ENCODE measurements around the gene GARNL3.
A peak's percentile ranks its signal among the peaks of the same experiment; 100 is the strongest.

Gene GARNL3

DNA sequence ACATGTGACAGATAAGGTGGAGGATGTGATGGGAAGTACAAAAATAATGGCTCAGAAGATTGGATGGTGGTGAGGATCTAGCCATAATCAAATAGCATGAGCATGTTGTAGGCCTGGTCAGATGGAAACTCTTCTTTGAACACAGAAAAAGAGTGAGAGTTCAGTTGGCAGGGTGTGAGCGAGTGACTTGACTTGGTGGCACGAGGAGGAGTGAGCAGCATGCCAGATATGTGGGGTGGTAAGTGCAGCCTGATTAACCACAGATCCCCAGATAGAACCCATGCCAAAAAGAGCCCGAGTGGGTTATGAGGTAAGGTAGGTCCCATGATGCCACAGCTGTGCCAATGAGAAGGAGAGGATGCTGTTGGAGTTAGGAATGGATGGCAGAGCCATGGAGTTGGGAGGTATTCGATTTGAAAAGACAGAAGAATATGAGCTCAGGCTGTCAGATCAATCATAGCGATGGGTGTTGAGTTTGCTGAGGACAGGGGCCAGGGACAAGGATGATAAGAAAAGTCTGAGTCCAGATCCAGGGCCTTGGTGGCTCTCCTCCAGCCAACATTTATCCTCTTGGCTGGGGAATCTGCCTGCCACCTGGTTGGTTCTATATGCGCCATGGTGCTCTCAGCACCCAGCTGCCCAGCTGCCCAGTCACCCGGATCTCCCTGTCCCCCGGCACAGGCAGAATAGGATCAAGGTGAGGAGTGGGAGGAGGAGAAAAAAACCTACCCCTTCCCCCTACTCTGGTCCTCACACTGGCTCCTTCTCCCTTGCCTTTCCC is 16.5 kb downstream of the GARNL3 start:
- DNase-seq: no peak

DNA sequence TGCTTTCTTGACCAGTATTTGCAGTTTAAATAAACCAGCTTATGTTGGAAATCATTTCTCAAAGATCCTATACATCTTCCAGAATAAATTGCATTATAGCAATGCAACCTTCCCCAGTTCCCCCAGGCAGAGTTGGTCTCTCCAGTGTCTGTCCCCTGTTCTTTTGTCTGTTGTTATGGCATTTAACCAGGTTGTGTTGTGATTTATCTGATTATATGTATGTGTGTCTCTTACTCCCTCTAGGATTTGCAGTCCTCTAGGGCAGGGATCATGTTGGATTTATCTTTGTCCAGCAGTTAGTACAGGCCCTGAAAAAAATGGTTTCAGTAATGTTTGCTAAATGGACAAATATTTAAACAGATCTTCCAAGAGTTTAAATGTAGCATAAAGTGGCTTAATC is 17.3 kb downstream of the GARNL3 start:
- DNase-seq: no peak

DNA sequence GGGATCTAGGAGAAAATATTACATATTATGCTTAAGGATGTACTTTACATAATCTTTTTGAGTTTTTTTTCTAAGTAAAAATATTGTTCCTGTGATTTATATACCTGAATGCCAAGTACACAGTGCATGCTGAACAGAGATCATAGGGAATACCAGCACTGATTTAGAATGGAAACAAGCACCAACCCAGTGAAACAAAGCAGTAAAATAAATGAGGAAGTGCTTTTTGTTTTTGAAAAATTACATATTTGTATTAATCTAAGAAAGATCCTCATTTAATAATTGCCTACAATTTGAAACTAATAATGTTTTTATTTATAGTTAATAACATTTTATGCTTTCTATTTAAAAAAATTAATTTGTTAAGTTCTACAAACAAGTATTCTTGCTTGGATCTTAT is 18.0 kb downstream of the GARNL3 start:
- DNase-seq: no peak

DNA sequence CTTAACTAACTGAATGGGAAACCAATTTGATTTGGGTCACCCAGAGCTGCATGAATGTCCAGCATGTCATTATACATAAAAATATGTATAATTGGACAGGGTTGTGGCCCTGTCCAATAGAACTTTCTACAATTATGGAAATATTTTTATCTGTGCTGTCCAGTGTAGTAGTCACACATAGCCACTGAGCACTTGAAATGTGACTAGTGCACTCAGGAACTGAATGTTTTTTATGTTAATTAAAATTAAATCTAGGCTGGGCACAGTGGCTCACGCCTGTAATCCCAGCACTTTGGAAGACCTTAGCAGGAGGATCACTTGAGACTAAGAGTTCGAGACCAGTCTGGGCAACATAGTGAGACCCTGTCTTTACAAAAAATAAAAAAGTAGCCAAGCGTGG is 18.6 kb downstream of the GARNL3 start:
- DNase-seq: no peak

DNA sequence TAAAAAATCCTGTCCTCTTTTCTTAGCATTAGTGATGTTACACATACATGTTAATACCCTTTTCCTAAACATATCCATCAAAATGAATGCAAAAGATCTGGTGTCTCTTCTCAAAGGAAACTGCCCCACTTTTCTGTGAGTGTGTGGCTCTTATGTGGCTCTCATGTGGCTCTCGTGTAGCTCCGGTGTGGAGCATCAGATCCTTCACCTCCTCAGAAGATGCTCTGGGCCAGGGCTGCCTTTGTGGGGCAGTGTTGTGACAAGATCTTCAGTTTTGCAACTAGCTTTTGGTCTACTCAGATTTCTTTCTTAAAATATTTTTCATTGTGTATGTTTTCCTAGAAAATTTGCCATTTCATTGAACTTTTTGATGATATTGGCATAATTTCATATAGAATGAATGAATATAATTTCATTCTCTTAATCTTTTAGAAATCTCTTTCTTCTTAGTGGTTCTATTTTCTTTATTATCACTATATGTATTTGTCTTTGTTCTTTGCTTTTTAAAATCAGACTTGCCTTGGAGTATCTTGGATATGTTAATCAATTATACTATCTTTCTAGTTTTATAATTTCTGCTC is 19.4 kb downstream of the GARNL3 start:
- DNase-seq: no peak

DNA sequence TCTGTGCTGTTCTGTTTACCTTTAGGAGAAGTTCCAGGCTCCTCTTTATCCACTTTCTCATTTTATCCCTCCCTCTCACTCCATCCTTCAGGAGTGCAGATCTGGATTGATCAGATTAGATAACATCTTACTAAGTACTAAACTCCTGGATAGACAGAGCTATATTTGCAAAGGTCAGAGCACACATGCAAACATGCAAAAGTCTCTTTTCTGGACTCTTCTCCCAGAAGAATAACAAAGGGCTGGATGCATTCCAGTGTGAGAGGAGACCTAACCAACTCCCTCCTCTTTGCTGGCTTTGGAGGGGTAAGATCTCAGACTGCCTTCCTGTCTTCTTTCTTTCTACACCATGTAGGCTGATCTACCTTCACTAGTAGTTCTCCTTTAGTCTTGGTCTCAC is 21.4 kb downstream of the GARNL3 start:
- no peak for DNase-seq

DNA sequence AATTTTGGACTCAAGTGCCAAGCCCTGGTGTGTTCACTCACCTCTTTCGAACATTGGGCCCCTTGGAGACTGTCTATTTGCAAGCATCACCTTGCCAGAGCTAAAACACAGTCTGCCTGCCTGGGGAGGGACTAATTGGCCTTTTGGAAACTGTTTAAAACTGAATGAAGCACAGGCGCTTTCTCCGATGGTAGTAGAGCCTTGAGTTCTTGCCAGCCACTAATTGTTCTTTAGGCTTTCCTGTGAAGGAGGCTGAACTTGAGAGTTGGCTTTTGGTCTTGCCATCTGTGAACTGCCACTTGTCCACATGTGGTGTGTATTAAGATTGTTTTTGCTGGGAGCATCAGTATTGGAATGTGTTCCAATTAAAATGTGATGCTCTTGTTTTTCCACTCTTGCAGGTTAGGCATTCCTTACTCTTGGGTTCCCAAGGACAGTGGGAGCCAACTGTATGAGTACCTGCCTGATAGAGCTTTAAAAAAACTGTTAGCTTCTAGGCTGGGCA is 26.0 kb downstream of the GARNL3 start:
- DNase-seq: no peak

DNA sequence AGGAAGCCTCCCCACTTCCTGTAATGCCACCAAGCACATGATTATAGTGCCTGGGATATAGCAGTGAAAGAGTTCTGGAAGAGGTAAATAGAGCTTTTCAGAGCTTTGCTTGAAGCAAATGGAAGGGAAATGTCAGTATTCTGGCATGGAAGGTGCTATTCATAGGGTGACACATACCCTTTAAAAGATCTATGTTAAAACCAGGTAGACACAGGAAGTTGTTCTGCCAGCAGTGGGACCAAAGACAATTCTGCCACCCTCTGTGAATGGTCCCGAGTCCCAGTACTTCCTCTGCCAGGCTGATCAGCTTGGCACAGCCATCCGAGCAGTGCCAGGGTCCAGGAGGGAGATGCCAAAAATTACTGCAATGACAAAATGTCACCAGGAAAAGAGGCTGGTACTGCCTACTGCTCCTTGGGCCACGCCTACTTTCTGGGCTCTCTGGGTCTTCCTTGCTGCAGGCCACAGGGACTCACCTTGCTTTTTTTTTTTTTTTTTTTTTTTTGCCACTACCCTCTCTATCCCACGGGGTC is 26.7 kb downstream of the GARNL3 start:
- no peak for DNase-seq

DNA sequence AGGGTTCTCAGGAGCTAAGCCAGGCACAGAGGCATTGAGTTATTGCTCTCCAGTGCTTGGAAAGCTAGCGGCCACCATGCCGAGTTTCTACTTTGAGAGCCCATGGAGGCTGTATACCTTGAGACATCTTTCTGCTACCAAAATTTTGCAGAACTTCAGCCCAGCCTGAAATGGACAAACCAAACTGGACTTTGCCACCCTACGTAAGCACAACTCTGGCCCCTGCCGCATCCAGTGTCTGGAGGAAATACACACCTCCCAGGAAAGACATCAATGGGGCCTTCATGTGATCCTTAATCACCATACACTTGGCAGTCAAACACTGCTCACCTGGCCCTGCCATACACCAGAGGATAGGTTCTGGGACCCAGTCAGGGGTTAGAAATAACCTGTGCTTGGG is 27.8 kb downstream of the GARNL3 start:
- DNase-seq: no peak

DNA sequence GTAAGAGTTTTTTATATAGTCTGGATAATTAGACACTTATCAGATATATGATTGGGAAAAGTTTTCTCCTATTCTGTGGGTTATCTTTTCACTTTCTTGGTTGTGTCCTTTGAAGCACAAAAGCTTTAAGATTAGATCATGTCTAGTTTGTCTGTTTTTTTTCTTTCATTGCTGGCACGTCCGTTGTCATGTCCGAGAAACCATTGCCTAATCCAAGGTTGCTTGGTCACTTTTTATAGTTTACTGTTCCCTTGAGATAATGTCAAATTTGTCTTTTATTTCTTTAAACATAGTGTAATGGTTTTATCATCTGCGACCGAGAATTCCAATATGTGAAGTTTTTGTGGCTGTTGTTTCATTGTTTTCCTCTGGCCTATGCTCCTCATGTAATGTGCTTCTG is 28.8 kb downstream of the GARNL3 start:
- DNase-seq: no peak

DNA sequence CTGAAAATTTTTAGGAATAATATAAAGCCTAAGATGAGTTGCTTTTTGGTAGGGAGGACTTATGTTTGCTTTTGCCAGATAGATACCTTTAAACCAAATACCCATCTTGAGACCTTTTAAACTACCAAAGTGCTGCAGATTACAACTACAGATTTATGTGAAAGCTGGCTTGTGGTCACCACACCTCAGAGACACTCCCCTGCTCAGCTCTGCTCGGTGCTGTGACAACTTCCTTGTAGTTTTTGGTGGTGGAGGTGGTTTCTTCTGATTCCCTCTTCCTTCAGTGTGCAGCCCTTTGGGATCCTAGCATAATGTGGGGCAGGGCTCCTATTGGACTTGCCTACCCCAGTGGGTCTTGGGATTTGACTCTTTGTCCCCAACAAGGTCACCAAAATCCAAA is 29.2 kb downstream of the GARNL3 start:
- DNase-seq: no peak

DNA sequence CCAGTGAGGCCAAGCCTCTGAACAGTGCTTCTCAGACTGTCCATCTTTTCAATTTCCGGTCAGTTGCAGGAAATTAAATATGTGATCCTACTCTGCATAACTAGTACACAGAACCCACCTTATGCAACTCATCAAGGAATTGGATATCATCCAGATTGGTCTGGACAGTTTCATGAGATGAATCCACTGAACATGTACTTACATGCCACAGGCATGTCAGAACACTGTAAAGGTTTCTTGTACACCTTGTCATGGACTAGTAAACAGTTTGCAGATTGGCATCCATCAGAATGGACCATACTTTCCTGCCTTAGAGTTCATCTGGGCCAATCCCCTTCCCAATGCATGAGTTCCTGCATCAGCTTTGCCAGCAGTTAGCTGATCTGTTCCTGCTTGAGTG is 30.4 kb downstream of the GARNL3 start:
- no peak for DNase-seq

DNA sequence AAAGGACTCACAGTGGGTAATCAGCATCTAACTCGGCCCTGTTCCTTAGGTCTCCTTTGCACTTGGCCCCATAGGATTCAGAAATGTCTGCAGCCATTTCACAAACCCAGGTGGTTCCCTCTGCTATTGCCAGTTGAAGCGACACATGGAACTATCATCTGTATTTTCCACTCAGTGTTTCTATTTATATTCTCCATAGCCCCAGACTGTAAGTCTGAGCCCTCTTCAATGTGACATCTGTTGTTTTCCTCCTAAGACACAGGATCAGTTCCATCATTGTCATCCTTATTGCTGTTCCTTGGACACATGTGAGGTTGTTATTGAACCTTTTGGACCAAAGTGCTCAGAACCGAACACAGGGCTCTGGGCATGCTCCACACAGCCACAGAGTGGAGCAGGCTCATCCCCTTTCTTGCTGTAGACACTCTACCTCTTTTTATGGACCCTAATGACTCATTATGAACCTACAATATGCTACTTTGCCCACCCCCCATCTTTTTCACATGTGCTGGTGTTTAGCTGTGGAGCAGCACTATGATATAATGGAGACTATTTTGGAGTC is 36.4 kb downstream of the GARNL3 start:
- no peak for DNase-seq

DNA sequence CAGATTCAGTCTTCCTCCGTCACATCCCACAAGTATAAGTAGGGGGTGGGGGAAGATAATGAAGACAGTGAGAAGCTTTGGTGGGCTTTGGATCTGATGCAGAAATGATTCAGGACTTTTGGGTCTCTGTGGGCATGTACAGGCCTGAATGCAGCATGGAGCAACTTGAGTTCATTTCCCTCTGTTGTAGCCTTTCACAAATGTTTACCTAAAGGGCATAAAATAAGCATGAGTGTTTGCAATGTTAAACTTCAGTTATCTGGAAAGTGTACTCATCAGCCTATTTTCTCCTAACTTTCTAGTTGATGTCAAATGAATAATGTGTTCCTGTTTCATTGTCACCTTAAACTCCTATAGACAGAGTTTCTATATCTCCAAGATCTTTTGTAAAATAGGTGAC is 39.3 kb downstream of the GARNL3 start:
- peak; percentile 38 for DNase-seq

DNA sequence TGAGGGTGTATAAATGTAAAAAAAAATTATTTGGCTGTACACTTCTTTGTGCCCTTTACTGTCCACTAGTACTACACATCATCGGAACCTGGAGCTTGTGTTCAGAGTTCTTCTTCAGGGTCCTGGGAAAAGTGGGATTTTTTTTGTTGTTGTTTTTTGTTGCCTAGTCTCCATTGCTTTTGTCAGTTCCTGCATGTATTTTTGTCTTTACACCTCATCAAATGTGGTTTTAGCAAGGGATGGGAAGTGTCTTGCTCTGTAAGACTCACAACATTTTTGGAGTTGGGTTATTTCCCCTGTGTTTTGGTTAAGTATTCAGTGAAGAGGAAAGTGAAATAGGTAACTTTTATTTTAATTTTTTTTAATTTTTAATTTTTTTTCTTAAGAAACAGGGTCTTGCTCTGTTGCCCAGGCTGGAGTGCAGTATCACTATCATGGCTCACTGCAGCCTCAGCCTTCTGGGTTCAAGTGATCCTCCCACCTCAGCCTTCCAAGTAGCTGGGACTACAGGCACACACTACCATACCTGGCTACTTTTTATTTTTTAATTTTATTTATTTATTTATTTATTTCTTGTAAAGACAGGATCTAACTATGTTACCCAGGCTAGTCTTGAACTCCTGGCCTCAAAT is 40.7 kb downstream of the GARNL3 start:
- DNase-seq: no peak

DNA sequence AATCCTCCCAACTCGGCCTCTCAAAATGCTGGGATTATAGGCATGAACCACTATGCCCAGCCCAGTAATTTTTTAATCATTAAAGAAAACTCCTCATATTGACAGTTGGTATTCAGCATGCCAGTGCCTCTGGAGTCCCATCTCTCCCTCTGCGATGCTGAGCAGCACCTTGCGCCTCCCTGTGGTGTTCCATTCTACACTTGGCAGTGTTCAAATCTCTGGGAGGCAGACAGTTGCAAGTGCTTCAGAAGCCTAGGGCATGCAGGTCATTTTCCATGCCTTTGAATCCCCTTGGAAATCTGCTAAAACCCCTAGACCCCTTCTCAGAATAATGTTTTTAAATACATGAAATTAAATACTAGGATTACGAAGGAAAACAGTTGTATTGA is 41.3 kb downstream of the GARNL3 start:
- no peak for DNase-seq

DNA sequence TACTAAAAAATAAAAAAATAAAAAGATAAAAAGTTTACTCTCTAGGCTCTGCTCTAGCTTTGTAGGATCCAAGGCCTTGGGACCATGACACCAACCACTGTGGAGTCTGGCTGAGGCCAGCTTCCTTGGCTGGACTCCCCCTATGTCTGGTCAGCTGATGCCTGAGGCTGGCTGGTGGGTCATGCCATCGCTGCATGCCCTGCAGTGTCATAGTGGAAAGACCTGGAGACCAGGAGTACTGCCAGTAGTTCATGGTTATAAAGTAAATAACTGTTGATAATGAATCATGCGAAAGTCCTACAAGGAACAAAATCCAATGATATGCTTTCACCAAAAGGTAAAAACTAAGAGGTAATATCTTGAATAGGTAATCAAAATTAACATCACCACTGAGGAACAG is 43.2 kb downstream of the GARNL3 start:
- no peak for DNase-seq

DNA sequence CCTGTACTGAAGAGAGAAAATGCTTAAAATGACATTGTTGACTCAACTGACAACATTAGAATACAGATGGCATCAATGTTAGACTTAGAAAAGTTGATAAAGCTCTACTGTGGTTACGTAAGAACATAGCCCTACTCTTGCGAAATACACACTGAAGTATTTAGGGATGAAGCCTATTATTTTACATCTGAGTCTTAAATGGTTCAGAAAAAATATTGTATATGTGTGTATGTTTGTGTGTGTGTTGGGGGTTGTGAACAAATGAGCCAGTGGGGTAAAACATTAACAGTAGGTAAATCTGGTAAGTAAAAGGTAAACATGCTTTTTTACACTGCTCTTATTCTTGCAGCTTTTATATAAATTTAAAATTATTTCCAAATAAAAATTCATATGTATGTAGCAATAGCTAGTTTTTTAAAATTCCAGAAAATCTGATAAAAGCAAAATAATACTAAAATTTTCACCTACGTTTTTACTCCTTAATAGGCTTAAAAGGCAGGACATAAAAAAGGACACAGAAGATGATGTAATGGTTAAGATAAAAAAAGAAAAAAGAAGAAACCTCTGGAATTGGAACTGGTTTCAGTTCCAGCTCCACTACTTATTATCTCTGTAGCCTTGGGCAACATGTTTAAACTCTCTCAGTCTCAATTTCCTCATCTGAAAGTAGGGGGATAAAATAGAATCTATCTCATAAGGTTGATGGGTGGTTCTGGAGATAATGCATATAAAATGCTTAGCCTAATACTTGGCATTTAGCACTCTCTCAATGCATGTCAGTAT is 44.3 kb downstream of the GARNL3 start:
- no peak for DNase-seq

DNA sequence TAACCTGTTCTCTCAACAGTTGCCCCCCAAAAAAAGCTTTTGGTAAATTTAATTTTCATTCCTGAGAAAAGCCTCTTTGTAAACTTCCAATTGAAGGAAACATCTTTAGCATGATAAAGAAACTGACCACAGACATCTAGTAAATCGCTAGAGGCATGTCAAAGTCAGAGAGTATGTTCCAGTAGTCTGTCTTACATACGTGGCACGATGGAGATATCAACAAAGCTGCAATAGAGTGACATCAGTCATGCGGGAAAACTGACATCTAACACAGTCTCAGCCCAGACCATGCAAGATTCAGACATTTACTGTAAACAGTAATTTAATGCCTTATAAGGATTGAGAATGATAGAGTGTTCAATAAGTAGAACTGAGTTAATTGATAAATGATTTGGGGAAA is 45.1 kb downstream of the GARNL3 start:
- DNase-seq: no peak

DNA sequence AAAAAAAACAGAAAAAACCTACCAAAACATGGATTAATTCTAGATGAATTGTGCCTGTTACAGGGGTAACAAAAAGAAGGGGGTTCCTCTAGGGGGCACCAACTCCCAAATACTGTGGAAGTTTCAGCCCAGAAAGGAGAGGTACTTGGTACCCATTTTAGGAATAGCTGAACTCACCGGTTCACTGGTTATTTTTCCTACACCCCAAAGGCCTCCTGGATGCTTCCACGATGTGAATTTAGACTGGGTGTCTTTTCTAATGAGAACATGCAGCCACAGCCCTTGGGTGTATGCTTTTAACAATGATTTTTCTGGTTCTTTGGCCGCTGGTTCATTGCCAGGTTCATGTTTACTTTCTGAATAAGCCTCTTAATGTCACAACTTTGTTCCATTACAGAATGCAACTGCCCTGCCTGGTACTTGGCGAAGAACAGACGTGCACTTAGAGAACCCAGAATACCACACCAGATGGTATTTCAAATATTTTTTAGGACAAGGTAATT is 46.7 kb downstream of the GARNL3 start:
- peak; percentile 52 for DNase-seq

DNA sequence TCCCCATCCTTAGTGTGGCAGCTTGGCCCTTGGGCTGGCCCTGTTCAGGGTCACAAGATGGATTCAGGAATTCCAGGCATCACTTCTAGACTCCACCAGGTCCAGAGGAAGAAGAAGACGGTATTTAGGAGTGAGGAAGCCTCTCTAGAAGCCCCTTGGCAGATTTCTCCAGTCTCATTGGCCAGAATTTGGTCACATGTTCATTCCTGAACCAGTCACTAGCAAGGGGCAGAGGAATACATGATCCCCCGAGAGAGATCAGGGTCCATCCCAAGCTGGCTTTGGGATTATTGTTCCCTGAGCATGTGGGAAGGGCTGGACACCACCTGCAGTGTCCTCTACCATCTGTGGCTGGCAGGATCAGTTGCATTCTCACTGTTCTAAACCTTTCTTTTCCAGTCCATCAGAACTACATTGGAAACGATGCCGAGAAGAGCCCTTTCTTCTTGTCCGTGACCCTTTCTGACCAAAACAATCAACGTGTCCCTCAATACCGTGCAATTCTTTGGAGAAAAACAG is 48.5 kb downstream of the GARNL3 start:
- DNase-seq: no peak

DNA sequence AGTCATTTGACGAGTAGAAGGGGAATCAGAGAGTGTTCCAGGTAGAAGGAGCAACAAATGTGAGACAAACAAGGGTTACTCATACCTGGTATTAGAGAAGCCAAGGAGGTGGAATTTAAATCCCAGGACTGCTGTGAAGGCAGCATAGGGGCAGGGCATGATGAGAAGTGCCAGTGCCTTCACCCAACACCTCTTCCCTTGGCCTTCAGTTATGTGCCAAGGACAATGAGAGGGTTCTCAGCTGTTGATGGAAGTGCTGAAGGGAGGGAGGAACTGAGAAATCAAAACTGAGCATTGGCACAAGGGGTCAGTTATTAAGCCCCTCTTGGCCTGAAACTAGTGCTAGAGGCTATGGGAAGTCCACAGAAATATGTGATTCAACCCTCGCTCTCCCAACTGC is 50.3 kb downstream of the GARNL3 start:
- DNase-seq: no peak
